Stomach (tissue), 4 donors: Measurements from ENCODE around the gene KIT.

Experiments
- CTCF ChIP-seq, 7 experiments: fragments of 450-650 bp in 4 of 7; fragments of 200-600 bp in 3 of 7; sonication (generic) in 3 of 7; IDR thresholded peaks; one replicate each; pipeline ENCODE4 v1.5.1; 2016 to 2019; ENCODE audit warnings: antibody characterized with exemption in 7 of 7, control low read depth in 2 of 7, mild to moderate bottlenecking in 1 of 7
- POLR2A ChIP-seq, 4 donors: fragments of 450-650 bp; IDR thresholded peaks; one replicate each; pipeline ENCODE4 v1.6.1; 2016; ENCODE audit warnings: antibody characterized with exemption in 4 of 4, control low read depth in 2 of 4, mild to moderate bottlenecking in 1 of 4, moderate library complexity in 1 of 4

- TF ChIP-seq CTCF (IDR thresholded peaks at IDR 0.05) (no peak), POLR2A (IDR thresholded peaks at IDR 0.05) (no peak)
Measured at GRCh38 chr4:54723220-54723619, 65.5 kb downstream of the KIT start.
